PFSK-1 (cell line): ENCODE data around the gene ATAD1.

Source experiments
- FOXP2 ChIP-seq: optimal IDR thresholded peaks from 2 replicates; pipeline ENCODE3; 2011; ENCODE audit warnings: borderline replicate concordance, control low read depth, inconsistent platforms; ENCODE audit not compliant: insufficient read depth; ENCODE audit errors: extremely low read length, extremely low read depth
- POLR2AphosphoS5 ChIP-seq: IDR thresholded peaks from 2 replicates; pipeline ENCODE4 v1.6.1; 2012; ENCODE audit warnings: low read depth, mild to moderate bottlenecking, control low read depth, low read length, moderate library complexity
- TAF1 ChIP-seq: IDR thresholded peaks from 2 replicates; pipeline ENCODE4 v1.6.1; 2012; ENCODE audit warnings: low read length, control low read depth, borderline replicate concordance; ENCODE audit not compliant: insufficient read depth
- TF ChIP-seq, protein P1 (sequence below), 2 experiments: IDR thresholded peaks; 2 replicates each; pipeline versions ENCODE4 v1.6.1 to v1.8.0; 2011 to 2012; ENCODE audit warnings: low read depth in 2 of 2, low read length in 2 of 2, control low read depth in 1 of 2, inconsistent platforms in 1 of 2, mild to moderate bottlenecking in 1 of 2, moderate library complexity in 1 of 2; ENCODE audit not compliant: insufficient read depth in 1 of 2

DNA sequence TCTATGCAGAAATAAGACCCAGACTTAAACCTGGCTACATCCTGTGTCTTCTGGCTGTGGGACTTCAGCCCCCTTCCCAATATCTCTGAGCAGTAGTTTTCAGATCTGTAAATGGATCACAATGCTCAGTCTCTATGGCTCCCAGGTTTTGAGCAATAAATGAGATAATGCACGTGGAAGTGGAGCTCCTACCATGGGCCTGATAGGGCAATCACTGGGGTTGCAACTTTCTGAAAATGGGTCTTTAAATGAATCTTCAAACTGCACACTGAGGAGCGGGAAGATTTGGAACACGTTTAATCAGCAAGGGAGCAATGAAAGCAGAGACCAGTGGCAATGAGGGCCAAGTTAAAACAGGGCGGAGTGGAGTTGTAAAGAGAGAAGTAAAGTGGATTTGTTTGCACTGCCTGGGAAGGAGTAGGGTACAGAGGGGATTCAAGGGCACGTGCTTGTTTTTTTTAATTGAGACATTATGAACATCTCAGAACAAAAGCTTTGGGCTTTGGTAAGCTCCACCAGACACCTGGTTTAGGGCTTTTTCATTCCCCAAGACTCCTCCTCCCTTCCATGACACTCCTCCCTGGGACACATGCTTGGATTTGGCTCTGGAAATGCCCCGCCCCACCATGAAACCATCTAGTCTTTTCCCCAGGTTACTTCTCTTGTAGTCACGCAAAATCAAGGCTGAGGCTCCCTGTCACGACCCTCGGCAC, 115.6 kb downstream of the ATAD1 start:
- TF ChIP-seq POLR2AphosphoS5, result no peak
- TF ChIP-seq, protein P1, sequence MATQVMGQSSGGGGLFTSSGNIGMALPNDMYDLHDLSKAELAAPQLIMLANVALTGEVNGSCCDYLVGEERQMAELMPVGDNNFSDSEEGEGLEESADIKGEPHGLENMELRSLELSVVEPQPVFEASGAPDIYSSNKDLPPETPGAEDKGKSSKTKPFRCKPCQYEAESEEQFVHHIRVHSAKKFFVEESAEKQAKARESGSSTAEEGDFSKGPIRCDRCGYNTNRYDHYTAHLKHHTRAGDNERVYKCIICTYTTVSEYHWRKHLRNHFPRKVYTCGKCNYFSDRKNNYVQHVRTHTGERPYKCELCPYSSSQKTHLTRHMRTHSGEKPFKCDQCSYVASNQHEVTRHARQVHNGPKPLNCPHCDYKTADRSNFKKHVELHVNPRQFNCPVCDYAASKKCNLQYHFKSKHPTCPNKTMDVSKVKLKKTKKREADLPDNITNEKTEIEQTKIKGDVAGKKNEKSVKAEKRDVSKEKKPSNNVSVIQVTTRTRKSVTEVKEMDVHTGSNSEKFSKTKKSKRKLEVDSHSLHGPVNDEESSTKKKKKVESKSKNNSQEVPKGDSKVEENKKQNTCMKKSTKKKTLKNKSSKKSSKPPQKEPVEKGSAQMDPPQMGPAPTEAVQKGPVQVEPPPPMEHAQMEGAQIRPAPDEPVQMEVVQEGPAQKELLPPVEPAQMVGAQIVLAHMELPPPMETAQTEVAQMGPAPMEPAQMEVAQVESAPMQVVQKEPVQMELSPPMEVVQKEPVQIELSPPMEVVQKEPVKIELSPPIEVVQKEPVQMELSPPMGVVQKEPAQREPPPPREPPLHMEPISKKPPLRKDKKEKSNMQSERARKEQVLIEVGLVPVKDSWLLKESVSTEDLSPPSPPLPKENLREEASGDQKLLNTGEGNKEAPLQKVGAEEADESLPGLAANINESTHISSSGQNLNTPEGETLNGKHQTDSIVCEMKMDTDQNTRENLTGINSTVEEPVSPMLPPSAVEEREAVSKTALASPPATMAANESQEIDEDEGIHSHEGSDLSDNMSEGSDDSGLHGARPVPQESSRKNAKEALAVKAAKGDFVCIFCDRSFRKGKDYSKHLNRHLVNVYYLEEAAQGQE (IDR thresholded peaks at IDR 0.05; ENCODE audit: insufficient read depth in 1 of 2, low read depth in 2 of 2, low read length in 2 of 2), result no peak
- no peak for TF ChIP-seq TAF1
- TF ChIP-seq FOXP2, result no peak
